Spleen (tissue), 7 donors: ENCODE results near the gene PMPCB.

Source experiments
- CTCF ChIP-seq, 11 experiments: fragments of 200-600 bp in 7 of 11; fragments of 450-650 bp in 4 of 11; sonication (generic) in 4 of 11; IDR thresholded peaks in 8 of 11; conservative IDR thresholded peaks in 3 of 11; 1 replicate in 7 of 11; 2 replicates in 4 of 11; pipeline versions ENCODE4 v1.4.0 to v1.8.0; 2016 to 2021; ENCODE audit warnings: antibody characterized with exemption in 11 of 11, inconsistent platforms in 4 of 11, mild to moderate bottlenecking in 1 of 11
- POLR2A ChIP-seq, 3 donors: fragments of 450-650 bp; IDR thresholded peaks; one replicate each; pipeline ENCODE4 v1.5.1; 2017; ENCODE audit warnings: antibody characterized with exemption in 3 of 3, mild to moderate bottlenecking in 1 of 3
- POLR2AphosphoS5 ChIP-seq, 3 donors: sonication (generic); formaldehyde crosslinking; IDR thresholded peaks; one replicate each; pipeline ENCODE4 v1.5.1; 2017; ENCODE audit warnings: antibody characterized with exemption in 3 of 3
- donor health status: DM: no; HTN: no; CAD: no; lungs with moderate emphysema.
- donor health status: DM: no; HTN: no; CAD: no.
- donor health status: DM: no; HTN: no; CAD: no.

GRCh38 chr7:103316380-103316941 is 19.2 kb downstream of the PMPCB start:
- TF ChIP-seq CTCF (IDR thresholded peaks at IDR 0.05 in 8 of 11, conservative IDR thresholded peaks at IDR 0.05 in 3 of 11) (no peak), POLR2A (IDR thresholded peaks at IDR 0.05) (no peak), POLR2AphosphoS5 (IDR thresholded peaks at IDR 0.05) (no peak)
